NT2/D1 (cell line): ENCODE data around the gene RAP1GAP2.

ENCODE experiments used
- YY1 ChIP-seq: IDR thresholded peaks from 2 replicates; pipeline ENCODE4 v1.6.1; 2011; ENCODE audit not compliant: insufficient read length, insufficient read depth
- ZNF274 ChIP-seq: IDR thresholded peaks from 2 replicates; pipeline ENCODE4 v1.6.1; 2011; ENCODE audit warnings: mild to moderate bottlenecking, low read depth, low read length

GRCh38 chr17:2874189-2874686, 78.0 kb downstream of the RAP1GAP2 start:
- no peak for TF ChIP-seq YY1
- no peak for TF ChIP-seq ZNF274
